K562 (cell line): ENCODE results near the gene MED16. TPM values are rescaled to one million over a fixed set of nuclear protein-coding genes. Genes with fewer than 3 reads are reported as not detected.

Experiments used
- ASH1L ChIP-seq: fragments of 450-650 bp; IDR thresholded peaks from 2 replicates; pipeline ENCODE4 v1.6.1; 2018; ENCODE audit warnings: borderline replicate concordance, mild to moderate bottlenecking, low read depth; ENCODE audit not compliant: partially characterized antibody
- CXXC5 ChIP-seq: fragments of 250-450 bp; sonication (Bioruptor Pico); IDR thresholded peaks from 2 replicates; pipeline ENCODE4 v1.8.0; 2022; ENCODE audit warnings: inconsistent platforms, mild to moderate bottlenecking, moderate library complexity
- EP400 ChIP-seq: fragments of 450-650 bp; IDR thresholded peaks from 2 replicates; pipeline ENCODE4 v1.6.1; 2017; ENCODE audit warnings: antibody characterized with exemption, mild to moderate bottlenecking, moderate library complexity
- FOXP4 ChIP-seq: sonication (generic); formaldehyde crosslinking; IDR thresholded peaks from 2 replicates; pipeline ENCODE4 v1.8.0; 2022; ENCODE audit warnings: mild to moderate bottlenecking, missing genetic modification reagents, borderline replicate concordance
- GABPB2 ChIP-seq: fragments of 250-450 bp; sonication (Bioruptor Pico); conservative IDR thresholded peaks from 2 replicates; pipeline ENCODE4 v1.5.1; 2021; ENCODE audit warnings: mild to moderate bottlenecking
- HMG20A ChIP-seq: fragments of 450-650 bp; formaldehyde crosslinking; conservative IDR thresholded peaks from 2 replicates; pipeline ENCODE4 v1.4.0; 2020; ENCODE audit warnings: mild to moderate bottlenecking, mixed read lengths
- IFI16 ChIP-seq: fragments of 250-450 bp; sonication (Bioruptor Pico); IDR thresholded peaks from 2 replicates; pipeline ENCODE4 v2.1.2; 2022; ENCODE audit warnings: mild to moderate bottlenecking, inconsistent platforms
- KDM2B ChIP-seq: fragments of 250-450 bp; sonication (Bioruptor Pico); IDR thresholded peaks from 2 replicates; pipeline ENCODE4 v1.8.0; 2021; ENCODE audit warnings: mild to moderate bottlenecking, moderate library complexity
- KDM5B ChIP-seq: fragments of 200-600 bp; sonication (generic); IDR thresholded peaks from 2 replicates; pipeline ENCODE4 v1.6.1; 2012; ENCODE audit warnings: low read depth, mild to moderate bottlenecking, moderate library complexity, low read length, control low read depth, inconsistent platforms; ENCODE audit not compliant: insufficient replicate concordance
- MAFK ChIP-seq: IDR thresholded peaks from 2 replicates; pipeline ENCODE4 v1.6.1; 2011; ENCODE audit warnings: low read length, improper control_type of control experiment
- MYC ChIP-seq, 2 experiments: fragments of 250-450 bp in 1 of 2; sonication (Bioruptor Pico) in 1 of 2; IDR thresholded peaks; 2 replicates each; pipeline versions ENCODE4 v1.5.1 to v1.6.1; 2012 to 2021; ENCODE audit warnings: low read depth in 2 of 2, borderline replicate concordance in 1 of 2, improper control_type of control experiment in 1 of 2, low read length in 1 of 2, mild to moderate bottlenecking in 1 of 2, moderate library complexity in 1 of 2
- NONO ChIP-seq, 2 experiments: fragments of 200-400 bp in 1 of 2; fragments of 450-650 bp in 1 of 2; formaldehyde crosslinking in 1 of 2; IDR thresholded peaks; 2 replicates each; pipeline ENCODE4 v1.6.1; 2017; ENCODE audit warnings: low read depth in 2 of 2, mild to moderate bottlenecking in 2 of 2, moderate library complexity in 2 of 2, low read length in 1 of 2
- RAD51 ChIP-seq: fragments of 450-650 bp; IDR thresholded peaks from 2 replicates; pipeline ENCODE4 v1.7.1; 2016; ENCODE audit warnings: low read depth, mild to moderate bottlenecking, borderline replicate concordance
- RB1 ChIP-seq: fragments of 450-650 bp; IDR thresholded peaks from 2 replicates; pipeline ENCODE4 v1.6.1; 2017; ENCODE audit warnings: low read depth, mild to moderate bottlenecking
- RFX1 ChIP-seq: fragments of 450-650 bp; IDR thresholded peaks from 2 replicates; pipeline ENCODE4 v1.6.1; 2016; ENCODE audit warnings: mild to moderate bottlenecking, moderate library complexity
- SAP30 ChIP-seq: fragments of 200-600 bp; sonication (generic); IDR thresholded peaks from 2 replicates; pipeline ENCODE4 v1.6.1; 2012; ENCODE audit warnings: borderline replicate concordance, low read depth, mild to moderate bottlenecking, moderate library complexity, low read length, control low read depth, inconsistent platforms; ENCODE audit not compliant: insufficient read depth, poor library complexity, severe bottlenecking
- SMARCB1 ChIP-seq: IDR thresholded peaks from 2 replicates; pipeline ENCODE4 v1.6.1; 2011; ENCODE audit warnings: improper control_type of control experiment, low read depth; ENCODE audit not compliant: insufficient read length
- STAT5B ChIP-seq: fragments of 250-450 bp; sonication (Bioruptor Pico); IDR thresholded peaks from 2 replicates; pipeline ENCODE4 v1.8.0; 2021; ENCODE audit warnings: mild to moderate bottlenecking, inconsistent platforms
- TAF1 ChIP-seq: IDR thresholded peaks from 2 replicates; pipeline ENCODE4 v1.6.1; 2011; ENCODE audit warnings: mild to moderate bottlenecking, low read length, moderate library complexity; ENCODE audit not compliant: insufficient read depth, control insufficient read depth, severe bottlenecking; ENCODE audit errors: extremely low read depth
- XRCC5 ChIP-seq: fragments of 200-400 bp; formaldehyde crosslinking; IDR thresholded peaks from 2 replicates; pipeline ENCODE4 v1.6.1; 2017; ENCODE audit warnings: low read depth, mild to moderate bottlenecking, low read length
- ZBED1 ChIP-seq: IDR thresholded peaks from 2 replicates; pipeline ENCODE4 v1.6.1; 2014
- ZBTB7A ChIP-seq: IDR thresholded peaks from 2 replicates; pipeline ENCODE4 v1.6.1; 2011; ENCODE audit warnings: low read depth, mild to moderate bottlenecking, low read length, moderate library complexity, borderline replicate concordance; ENCODE audit not compliant: control insufficient read depth
- ZNF175 ChIP-seq: fragments of 200-800 bp; sonication (Bioruptor generic); IDR thresholded peaks from 2 replicates; pipeline ENCODE4 v1.6.1; 2016; ENCODE audit warnings: low read depth, mild to moderate bottlenecking, missing genetic modification characterization, missing compliant biosample characterization
- ZNF436 ChIP-seq: fragments of 250-450, 450-650 bp; sonication (Bioruptor Pico); formaldehyde crosslinking; IDR thresholded peaks from 2 replicates; pipeline ENCODE4 v1.7.0; 2020; ENCODE audit warnings: mild to moderate bottlenecking
- ZNF75A ChIP-seq: fragments of 450-650 bp; formaldehyde crosslinking; IDR thresholded peaks from 2 replicates; pipeline ENCODE4 v1.4.0; 2020; ENCODE audit warnings: mild to moderate bottlenecking
- polyA plus RNA-seq, 8 experiments: library from polyadenylated mRNA; depleted of rRNA in 4 of 8; stranded (reverse) in 5 of 8; unstranded in 3 of 8; fragments of >200 nt; fragmentation: Nextera tagmentation in 2 of 8; fragmentation: Illumina TruSeq in 1 of 8; extraction: Ambion mirVana in 2 of 8; extraction: Trizol in 1 of 8; gene quantifications; 2 replicates each; pipeline versions ENCODE4 v1.2.1 to v1.2.3, GENCODE V29; 2011 to 2014; ENCODE audit warnings: inconsistent platforms in 1 of 8, missing spikeins in 1 of 8
- total RNA-seq, 7 experiments: library from RNA; depleted of rRNA in 6 of 7; stranded (reverse); fragments of >200 nt in 6 of 7; fragmentation: Illumina TruSeq in 2 of 7; extraction: Trizol in 2 of 7; gene quantifications; 2 replicates each; pipeline versions ENCODE4 v1.2.1 to v1.2.3, GENCODE V29; 2011 to 2021; ENCODE audit warnings: low replicate concordance in 1 of 7
- TF ChIP-seq, protein P1 (sequence below): fragments of 250-450 bp; sonication (Bioruptor Pico); IDR thresholded peaks from 2 replicates; pipeline ENCODE4 v1.9.0; 2021; ENCODE audit warnings: mild to moderate bottlenecking

Gene MED16
- total and polyA plus RNA-seq, 9 of the 15 experiments (the other 6 are each of a cell fraction or from before 2014, with no cell fraction given): 0.89 to 59.9 (median 8.6) TPM

DNA sequence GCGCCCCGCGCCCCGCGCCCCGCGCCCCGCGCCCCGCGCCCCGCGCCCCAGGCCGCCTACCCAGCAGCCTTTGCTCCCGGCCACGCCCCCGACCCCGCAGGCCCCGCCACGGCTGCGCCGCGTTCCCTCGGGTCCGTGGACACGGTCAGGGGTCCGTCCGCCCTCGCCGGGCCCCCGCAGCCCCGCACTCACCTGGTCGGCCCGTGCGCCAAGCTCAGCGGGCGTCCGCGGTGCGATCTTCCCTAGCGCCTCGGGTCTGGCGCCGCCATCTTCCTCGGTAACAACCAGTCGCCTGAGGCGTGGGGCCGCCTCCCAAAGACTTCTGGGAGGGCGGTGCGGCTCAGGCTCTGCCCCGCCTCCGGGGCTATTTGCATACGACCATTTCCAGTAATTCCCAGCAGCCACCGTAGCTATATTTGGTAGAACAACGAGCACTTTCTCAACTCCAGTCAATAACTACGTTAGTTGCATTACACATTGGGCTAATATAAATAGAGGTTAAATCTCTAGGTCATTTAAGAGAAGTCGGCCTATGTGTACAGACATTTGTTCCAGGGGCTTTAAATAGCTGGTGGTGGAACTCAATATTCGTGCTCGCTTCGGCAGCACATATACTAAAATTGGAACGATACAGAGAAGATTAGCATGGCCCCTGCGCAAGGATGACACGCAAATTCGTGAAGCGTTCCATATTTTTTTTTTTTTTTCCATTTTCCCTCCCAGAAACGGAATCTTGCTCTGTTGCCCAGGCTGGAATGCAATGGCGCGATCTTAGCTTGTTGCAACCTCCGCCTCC lies at the start of gene MED16, which contains the start of gene RNU6-9 (continued):
- no peak for TF ChIP-seq FOXP4
- TF ChIP-seq STAT5B (CRISPR knock-in tag): no peak
- TF ChIP-seq NONO (IDR thresholded peaks at IDR 0.05; ENCODE audit: low read depth in 2 of 2, low read length in 1 of 2): peak in 1 of 2 experiments; percentile 85; a peak in 3 of 4 replicates
- no peak for TF ChIP-seq HMG20A (CRISPR knock-in tag)
- TF ChIP-seq IFI16 (CRISPR knock-in tag): no peak
- TF ChIP-seq ZNF75A (CRISPR knock-in tag): no peak
- TF ChIP-seq SAP30: peak; percentile 72
- TF ChIP-seq KDM5B: peak; percentile 61
- peak; percentile 70 for TF ChIP-seq TAF1
- TF ChIP-seq XRCC5: no peak
- no peak for TF ChIP-seq ZBED1
- TF ChIP-seq CXXC5 (CRISPR knock-in tag): peak; percentile 83
- peak; percentile 67; the same call in 1 of the 2 replicates for TF ChIP-seq ZBTB7A
- TF ChIP-seq ZNF175 (CRISPR knock-in tag): 0 out of 2 replicates have a peak, but pooled peaks have one; percentile 52
- peak; percentile 32; the same call in 1 of the 2 replicates for TF ChIP-seq MYC (IDR thresholded peaks at IDR 0.05; ENCODE audit: low read depth, low read length)
- no peak for TF ChIP-seq MYC (CRISPR knock-in tag; IDR thresholded peaks at IDR 0.05; ENCODE audit: borderline replicate concordance, low read depth)
- TF ChIP-seq RB1: peak; percentile 83; the same call in 1 of the 2 replicates
- TF ChIP-seq MAFK: peak; percentile 3; the same call in 1 of the 2 replicates
- no peak for TF ChIP-seq SMARCB1
- no peak for TF ChIP-seq ASH1L
- TF ChIP-seq KDM2B: 0 out of 2 replicates have a peak, but pooled peaks have one; percentile 30
- TF ChIP-seq GABPB2 (CRISPR knock-in tag): no peak
- TF ChIP-seq RFX1: no peak
- no peak for TF ChIP-seq ZNF436 (CRISPR knock-in tag)
- TF ChIP-seq EP400: peak; percentile 68
- TF ChIP-seq, protein P1, sequence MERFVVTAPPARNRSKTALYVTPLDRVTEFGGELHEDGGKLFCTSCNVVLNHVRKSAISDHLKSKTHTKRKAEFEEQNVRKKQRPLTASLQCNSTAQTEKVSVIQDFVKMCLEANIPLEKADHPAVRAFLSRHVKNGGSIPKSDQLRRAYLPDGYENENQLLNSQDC (CRISPR knock-in tag): 0 out of 2 replicates have a peak, but pooled peaks have one; percentile 16
- no peak for TF ChIP-seq RAD51
